Transverse colon (tissue), 4 donors: ENCODE results near the gene TCF7L2. TPM values are rescaled to one million over a fixed set of nuclear protein-coding genes. Genes with fewer than 3 reads are reported as not detected.

ENCODE experiments used
- DNase-seq: peaks from one replicate; pipeline ENCODE4 v3.0.0-alpha.2; 2019
- H3K27ac ChIP-seq, 4 donors: fragments of 200-600 bp; sonication (generic); 2 replicates each; pipeline ENCODE4 v1.5.1; 2016 to 2018; ENCODE audit warnings: inconsistent platforms in 4 of 4
- H3K27me3 ChIP-seq: fragments of 200-600 bp; sonication (generic); 2 replicates; pipeline ENCODE4 v1.5.1; 2017; ENCODE audit warnings: inconsistent platforms
- H3K36me3 ChIP-seq, 4 donors: fragments of 200-600 bp; sonication (generic); 2 replicates each; pipeline ENCODE4 v1.5.1; 2017 to 2019; ENCODE audit warnings: inconsistent platforms in 4 of 4
- H3K4me1 ChIP-seq, 4 donors: fragments of 200-600 bp; sonication (generic); 2 replicates each; pipeline ENCODE4 v1.5.1; 2017 to 2020; ENCODE audit warnings: inconsistent platforms in 4 of 4
- H3K4me3 ChIP-seq, 4 donors: fragments of 200-600 bp; sonication (generic); 1 replicate in 1 of 4; 2 replicates in 3 of 4; pipeline versions ENCODE4 v1.5.1 to v1.6.1; 2017 to 2019; ENCODE audit warnings: inconsistent platforms in 4 of 4
- H3K9me3 ChIP-seq, 2 donors: fragments of 200-600 bp; sonication (generic); 2 replicates each; pipeline ENCODE4 v1.5.1; 2017 to 2019; ENCODE audit warnings: inconsistent platforms in 2 of 2
- EP300 ChIP-seq: sonication (generic); formaldehyde crosslinking; IDR thresholded peaks from one replicate; pipeline ENCODE4 v1.6.1; 2017; ENCODE audit warnings: antibody characterized with exemption, low read depth
- POLR2A ChIP-seq: fragments of 450-650 bp; IDR thresholded peaks from one replicate; pipeline ENCODE4 v1.6.1; 2016; ENCODE audit warnings: antibody characterized with exemption, mild to moderate bottlenecking, moderate library complexity
- POLR2AphosphoS5 ChIP-seq, 3 donors: sonication (generic); formaldehyde crosslinking; IDR thresholded peaks; one replicate each; pipeline ENCODE4 v1.6.1; 2016; ENCODE audit warnings: antibody characterized with exemption in 3 of 3
- WGBS, 2 donors: methylation state at CpG; one replicate each; pipeline ENCODE4 v1.1.5; 2018; ENCODE audit warnings: low coverage in 1 of 2; 5-methylcytosine and 5-hydroxymethylcytosine counted together
- in situ Hi-C, 4 donors: fragments of 200-750 bp; cut with MboI; loops; one replicate each; pipeline versions ENCODE4 v1.15.0 to v1.15.1; 2017; ENCODE audit warnings: low sequenced_read_pairs in 3 of 4, low pct_ligation_motif_present in 1 of 4, low pct_unique_long_range_greater_than_20kb in 1 of 4
- intact Hi-C: fragments of 100-400 bp; cut with DNase I; formaldehyde crosslinking; loops from one replicate; pipeline ENCODE4 v1.15.1; 2023; ENCODE audit warnings: low total_unique reads
- total RNA-seq, 4 donors: library from RNA; depleted of rRNA; stranded (reverse); fragments of >200 nt; gene quantifications; one replicate each; pipeline ENCODE4 v1.1.0, GENCODE V29; 2016
- TF ChIP-seq, protein P1 (sequence below), 5 experiments: fragments of 200-600 bp in 3 of 5; fragments of 450-650 bp in 2 of 5; sonication (generic) in 3 of 5; IDR thresholded peaks; 1 replicate in 2 of 5; 2 replicates in 3 of 5; pipeline ENCODE4 v1.5.1; 2016 to 2017; ENCODE audit warnings: antibody characterized with exemption in 5 of 5, inconsistent platforms in 3 of 5, mild to moderate bottlenecking in 2 of 5, moderate library complexity in 1 of 5

Gene TCF7L2
- total RNA-seq, 4 donors from 2014 or later = 84.6 to 249 (median 137) TPM

- 79 to 90% methylated on average over 2 to 7 of the region's 7 CpGs for WGBS, 2 donors
- no peak overlapping the region for H3K27ac ChIP-seq
- no peaks in the 10 kb centered on the region for H3K9me3 ChIP-seq
- no peak for TF ChIP-seq POLR2AphosphoS5 (IDR thresholded peaks at IDR 0.05)
- TF ChIP-seq POLR2A = no peak
- TF ChIP-seq, protein P1, sequence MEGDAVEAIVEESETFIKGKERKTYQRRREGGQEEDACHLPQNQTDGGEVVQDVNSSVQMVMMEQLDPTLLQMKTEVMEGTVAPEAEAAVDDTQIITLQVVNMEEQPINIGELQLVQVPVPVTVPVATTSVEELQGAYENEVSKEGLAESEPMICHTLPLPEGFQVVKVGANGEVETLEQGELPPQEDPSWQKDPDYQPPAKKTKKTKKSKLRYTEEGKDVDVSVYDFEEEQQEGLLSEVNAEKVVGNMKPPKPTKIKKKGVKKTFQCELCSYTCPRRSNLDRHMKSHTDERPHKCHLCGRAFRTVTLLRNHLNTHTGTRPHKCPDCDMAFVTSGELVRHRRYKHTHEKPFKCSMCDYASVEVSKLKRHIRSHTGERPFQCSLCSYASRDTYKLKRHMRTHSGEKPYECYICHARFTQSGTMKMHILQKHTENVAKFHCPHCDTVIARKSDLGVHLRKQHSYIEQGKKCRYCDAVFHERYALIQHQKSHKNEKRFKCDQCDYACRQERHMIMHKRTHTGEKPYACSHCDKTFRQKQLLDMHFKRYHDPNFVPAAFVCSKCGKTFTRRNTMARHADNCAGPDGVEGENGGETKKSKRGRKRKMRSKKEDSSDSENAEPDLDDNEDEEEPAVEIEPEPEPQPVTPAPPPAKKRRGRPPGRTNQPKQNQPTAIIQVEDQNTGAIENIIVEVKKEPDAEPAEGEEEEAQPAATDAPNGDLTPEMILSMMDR (IDR thresholded peaks at IDR 0.05) = no peak
- no peak for TF ChIP-seq EP300
- no peak for DNase-seq
- H3K4me3 ChIP-seq = no peak overlapping the region
- intact Hi-C loops = no loop called here
- H3K36me3 ChIP-seq = peaks cover 0 to 55% (median 20%) of the 10 kb centered on the region in 4 donors
- H3K4me1 ChIP-seq = peaks cover 0 to 7% (median 0%) of the 10 kb centered on the region in 4 donors
- in situ Hi-C loops = no loop called here
- H3K27me3 ChIP-seq = no peaks in the 10 kb centered on the region
Observed at GRCh38 chr10:113157441-113157840, 207.4 kb downstream of the TCF7L2 start.

DNA sequence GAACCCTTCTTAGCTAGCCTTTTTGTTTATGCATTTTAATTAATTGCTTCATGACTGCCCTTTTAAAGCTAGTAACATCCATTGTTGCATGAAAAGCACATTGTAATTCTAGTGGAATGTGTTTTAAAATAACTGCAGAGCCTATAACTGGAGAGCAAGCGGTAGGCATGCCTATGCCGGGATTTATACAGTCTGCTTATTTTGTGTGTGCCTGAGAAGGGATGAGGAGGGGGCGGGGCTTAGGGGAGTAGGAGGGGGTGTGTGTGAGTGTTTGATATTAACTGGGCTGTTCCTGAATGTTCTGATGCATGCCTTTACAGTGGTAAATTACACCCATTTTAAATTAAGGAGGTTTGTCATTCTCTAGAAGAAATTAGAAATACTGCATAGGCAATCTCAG is 208.1 kb downstream of the TCF7L2 start:
- H3K4me1 ChIP-seq = peaks cover 0 to 12% (median 0%) of the 10 kb centered on the region in 4 donors
- no peaks in the 10 kb centered on the region for H3K27me3 ChIP-seq
- no peak overlapping the region for H3K4me3 ChIP-seq
- in situ Hi-C loops (no loop called here), intact Hi-C loops (no loop called here)
- H3K36me3 ChIP-seq = peaks cover 0 to 47% (median 16%) of the 10 kb centered on the region in 4 donors
- 67 to 84% methylated on average over 3 of the region's 3 CpGs for WGBS, 2 donors
- DNase-seq = no peak
- no peaks in the 10 kb centered on the region for H3K9me3 ChIP-seq
- H3K27ac ChIP-seq = no peak overlapping the region
- TF ChIP-seq, protein P1 (IDR thresholded peaks at IDR 0.05) = no peak

DNA sequence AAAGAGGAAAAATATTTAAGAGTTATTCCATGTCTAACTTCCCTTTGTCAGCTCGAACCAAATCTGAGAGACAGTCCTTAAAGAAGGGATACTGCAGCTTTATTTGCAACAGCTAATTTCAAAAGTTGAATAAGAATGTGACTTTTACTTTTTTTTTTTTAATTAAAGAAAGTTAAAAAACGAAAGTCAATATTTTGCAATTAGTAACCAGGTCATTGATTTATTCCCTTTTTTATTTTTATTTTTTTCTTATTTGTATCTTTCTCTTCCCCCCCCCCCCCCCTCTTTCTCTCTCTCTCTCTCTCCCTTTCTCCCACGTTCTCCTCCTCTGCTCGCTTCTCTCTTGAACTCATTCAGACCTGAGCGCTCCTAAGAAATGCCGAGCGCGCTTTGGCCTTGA is 209.5 kb downstream of the TCF7L2 start:
- DNase-seq = no peak
- Histone ChIP-seq H3K4me3 (no peak overlapping the region), H3K36me3 (peaks cover 0 to 44% (median 12%) of the 10 kb centered on the region in 4 donors), H3K9me3 (no peaks in the 10 kb centered on the region), H3K27ac (no peak overlapping the region), H3K4me1 (peaks cover 0 to 14% (median 0%) of the 10 kb centered on the region in 4 donors), H3K27me3 (no peaks in the 10 kb centered on the region)
- TF ChIP-seq POLR2AphosphoS5 (IDR thresholded peaks at IDR 0.05) (no peak), EP300 (no peak), POLR2A (no peak)
- TF ChIP-seq, protein P1 (IDR thresholded peaks at IDR 0.05) = no peak
- WGBS, 2 donors = 91 to 93% methylated on average over 5 to 8 of the region's 8 CpGs
- intact Hi-C loops = no loop called here
- in situ Hi-C loops = no loop called here

- intact Hi-C loops (no loop called here), in situ Hi-C loops (no loop called here)
- Histone ChIP-seq H3K4me1 (peaks cover 0 to 14% (median 0%) of the 10 kb centered on the region in 4 donors), H3K27ac (no peak overlapping the region), H3K36me3 (peaks cover 0 to 39% (median 9%) of the 10 kb centered on the region in 4 donors), H3K9me3 (no peaks in the 10 kb centered on the region), H3K27me3 (no peaks in the 10 kb centered on the region), H3K4me3 (no peak overlapping the region)
- 87 to 93% methylated on average over 10 of the region's 10 CpGs for WGBS, 2 donors
- no peak for DNase-seq
- TF ChIP-seq POLR2A (no peak), EP300 (no peak), POLR2AphosphoS5 (IDR thresholded peaks at IDR 0.05) (no peak)
- TF ChIP-seq, protein P1 (IDR thresholded peaks at IDR 0.05) = no peak
Observed at GRCh38 chr10:113160641-113161040, 210.6 kb downstream of the TCF7L2 start.
